ENCODE measurements around the gene TKFC. TPM values are rescaled to one million over a fixed set of nuclear protein-coding genes. Genes with fewer than 3 reads are reported as not detected.
A peak's percentile ranks its signal among the peaks of the same experiment; 100 is the strongest.

The TKFC gene
- total RNA-seq, 1 donor from 2014 or later: 72.6 TPM

DNA sequence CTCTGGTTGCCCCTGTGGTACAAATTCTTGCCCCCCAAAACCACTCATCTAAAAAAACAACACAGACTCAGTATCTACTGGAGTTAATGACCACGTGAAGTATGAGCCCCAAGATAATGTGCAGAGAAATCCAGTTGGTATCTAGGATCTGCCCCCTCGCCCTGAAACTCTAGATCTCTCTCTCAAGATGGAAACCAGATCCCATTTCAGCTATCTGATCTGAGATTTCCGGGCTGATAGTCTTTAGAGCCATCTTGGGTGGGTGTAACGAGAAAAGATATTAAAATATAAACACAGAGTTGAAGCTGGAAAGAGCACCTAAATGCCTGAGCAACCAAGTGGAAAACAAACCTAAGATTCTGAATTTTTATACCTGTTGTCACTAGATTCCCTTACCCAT, 23.9 kb upstream of the TKFC start:
- H3K9me3 Mint-ChIP-seq: no peaks in the 10 kb centered on the region
- no peak overlapping the region for H3K27ac Mint-ChIP-seq
- TF ChIP-seq, protein P1, sequence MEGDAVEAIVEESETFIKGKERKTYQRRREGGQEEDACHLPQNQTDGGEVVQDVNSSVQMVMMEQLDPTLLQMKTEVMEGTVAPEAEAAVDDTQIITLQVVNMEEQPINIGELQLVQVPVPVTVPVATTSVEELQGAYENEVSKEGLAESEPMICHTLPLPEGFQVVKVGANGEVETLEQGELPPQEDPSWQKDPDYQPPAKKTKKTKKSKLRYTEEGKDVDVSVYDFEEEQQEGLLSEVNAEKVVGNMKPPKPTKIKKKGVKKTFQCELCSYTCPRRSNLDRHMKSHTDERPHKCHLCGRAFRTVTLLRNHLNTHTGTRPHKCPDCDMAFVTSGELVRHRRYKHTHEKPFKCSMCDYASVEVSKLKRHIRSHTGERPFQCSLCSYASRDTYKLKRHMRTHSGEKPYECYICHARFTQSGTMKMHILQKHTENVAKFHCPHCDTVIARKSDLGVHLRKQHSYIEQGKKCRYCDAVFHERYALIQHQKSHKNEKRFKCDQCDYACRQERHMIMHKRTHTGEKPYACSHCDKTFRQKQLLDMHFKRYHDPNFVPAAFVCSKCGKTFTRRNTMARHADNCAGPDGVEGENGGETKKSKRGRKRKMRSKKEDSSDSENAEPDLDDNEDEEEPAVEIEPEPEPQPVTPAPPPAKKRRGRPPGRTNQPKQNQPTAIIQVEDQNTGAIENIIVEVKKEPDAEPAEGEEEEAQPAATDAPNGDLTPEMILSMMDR (conservative IDR thresholded peaks at IDR 0.05): no peak
- no peak for DNase-seq (ENCODE audit: extremely low spot score, unreplicated experiment)
- H3K27me3 Mint-ChIP-seq: no peaks in the 10 kb centered on the region
- no peaks in the 10 kb centered on the region for H3K4me1 Mint-ChIP-seq (ENCODE audit: unreplicated experiment)
- no peak overlapping the region for H3K4me3 Mint-ChIP-seq
- H3K36me3 Mint-ChIP-seq: peaks cover 8% of the 10 kb centered on the region

DNA sequence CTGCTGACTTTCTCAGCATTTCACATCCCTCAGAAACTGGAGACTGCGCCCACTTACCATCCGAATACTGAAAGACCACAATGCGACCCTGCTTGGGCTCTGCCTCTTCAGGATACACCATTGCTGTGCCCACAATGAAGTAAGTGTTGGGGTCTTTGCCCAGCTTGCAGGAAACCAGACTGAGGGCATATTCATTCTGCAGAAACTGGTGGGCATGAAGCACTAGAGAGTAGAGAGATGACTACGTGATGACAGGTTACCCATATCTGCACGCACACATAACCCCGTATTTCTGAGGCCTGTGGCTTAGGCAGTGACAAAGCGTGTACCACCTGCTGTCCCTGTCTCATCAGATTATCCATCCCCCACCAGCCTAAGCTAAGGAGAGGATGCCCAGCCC, 23.3 kb upstream of the TKFC start:
- DNase-seq (ENCODE audit: extremely low spot score, unreplicated experiment): no peak
- peaks cover 6% of the 10 kb centered on the region for H3K36me3 Mint-ChIP-seq
- no peaks in the 10 kb centered on the region for H3K27me3 Mint-ChIP-seq
- no peaks in the 10 kb centered on the region for H3K4me1 Mint-ChIP-seq (ENCODE audit: unreplicated experiment)
- H3K27ac Mint-ChIP-seq: no peak overlapping the region
- no peak overlapping the region for H3K4me3 Mint-ChIP-seq
- H3K9me3 Mint-ChIP-seq: no peaks in the 10 kb centered on the region
- TF ChIP-seq, protein P1 (conservative IDR thresholded peaks at IDR 0.05): no peak

DNA sequence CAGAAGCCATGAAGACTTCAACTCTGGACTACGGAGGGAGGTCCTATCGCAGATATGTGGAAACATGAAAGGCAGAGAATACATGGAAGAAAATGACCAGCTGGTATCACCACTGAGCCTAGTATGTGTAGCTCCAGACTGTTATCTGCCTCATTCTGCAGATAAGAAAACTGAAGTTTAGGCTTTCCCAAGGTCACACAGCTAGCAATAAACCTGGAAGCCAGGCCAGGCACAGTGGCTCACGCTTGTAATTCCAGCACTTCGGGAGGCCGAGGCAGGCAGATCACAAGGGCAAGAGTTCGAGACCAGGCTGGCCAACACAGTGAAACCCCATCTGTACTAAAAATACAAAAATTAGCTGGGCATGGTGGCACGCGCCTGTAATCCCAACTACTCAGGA, 22.3 kb upstream of the TKFC start:
- TF ChIP-seq, protein P1 (conservative IDR thresholded peaks at IDR 0.05): no peak
- no peak for DNase-seq (ENCODE audit: extremely low spot score, unreplicated experiment)
- H3K27ac Mint-ChIP-seq: no peak overlapping the region
- no peak overlapping the region for H3K4me3 Mint-ChIP-seq
- H3K27me3 Mint-ChIP-seq: no peaks in the 10 kb centered on the region
- peaks cover 9% of the 10 kb centered on the region for H3K36me3 Mint-ChIP-seq
- no peaks in the 10 kb centered on the region for H3K4me1 Mint-ChIP-seq (ENCODE audit: unreplicated experiment)
- H3K9me3 Mint-ChIP-seq: no peaks in the 10 kb centered on the region

DNA sequence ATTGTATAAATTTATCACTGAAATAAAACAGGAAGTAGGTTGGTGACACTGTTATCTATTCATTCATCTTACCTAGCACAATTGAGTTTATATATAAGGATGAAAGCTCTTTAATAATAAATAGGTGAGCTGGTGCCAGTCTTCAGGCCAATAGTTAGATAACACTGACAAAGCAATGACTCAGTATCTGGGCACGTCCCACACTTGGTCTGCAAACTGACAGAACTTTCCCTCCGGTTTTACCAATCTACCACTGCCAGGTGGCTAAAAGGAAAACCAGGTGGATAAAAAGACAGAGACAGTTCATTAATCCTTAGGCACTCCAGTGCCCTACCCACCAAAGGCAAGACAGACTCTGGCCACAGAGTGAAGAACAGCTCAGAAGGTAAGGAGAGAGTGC, 17.8 kb upstream of the TKFC start:
- TF ChIP-seq, protein P1 (conservative IDR thresholded peaks at IDR 0.05): no peak
- Mint-ChIP-seq H3K27me3 (no peaks in the 10 kb centered on the region), H3K36me3 (peaks cover 19% of the 10 kb centered on the region), H3K4me1 (ENCODE audit: unreplicated experiment) (no peaks in the 10 kb centered on the region), H3K9me3 (no peaks in the 10 kb centered on the region), H3K27ac (no peak overlapping the region), H3K4me3 (no peak overlapping the region)
- DNase-seq (ENCODE audit: extremely low spot score, unreplicated experiment): no peak

DNA sequence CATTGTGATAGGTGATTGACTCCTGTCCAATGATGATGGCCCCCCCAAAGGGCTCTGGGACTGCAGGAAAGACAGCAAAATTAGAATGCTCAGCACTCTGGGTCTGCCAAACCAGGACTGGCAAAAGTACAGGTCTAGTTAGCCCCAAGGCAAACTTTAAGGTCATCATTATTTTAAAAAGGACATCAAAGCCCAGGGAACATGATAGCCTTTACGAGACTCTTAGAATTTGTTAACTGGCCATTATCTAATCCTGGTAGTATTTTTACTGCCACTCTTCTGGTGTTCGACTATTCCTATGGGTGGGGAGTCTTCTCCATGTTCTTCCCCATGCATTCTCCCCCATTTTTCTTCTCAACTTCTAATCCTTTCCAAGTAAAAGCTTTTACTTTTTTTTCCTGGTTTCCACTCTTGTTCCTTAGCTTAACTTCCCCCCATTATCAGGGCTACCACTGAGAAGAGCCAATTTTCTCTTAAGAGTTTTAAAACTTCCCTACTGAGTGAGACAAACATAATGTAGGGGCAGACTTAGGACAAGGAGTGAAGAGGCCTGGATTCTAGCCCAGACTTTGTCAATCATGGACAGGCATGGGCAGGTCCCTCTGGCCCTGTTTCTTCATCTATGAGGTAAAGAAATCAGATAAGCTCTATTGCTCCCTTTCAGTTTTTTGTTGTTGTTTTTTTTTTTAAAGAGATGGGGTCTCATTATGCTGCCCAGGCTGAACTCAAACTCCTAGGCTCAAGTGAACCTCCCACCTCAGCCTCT, 7.2 kb upstream of the TKFC start:
- TF ChIP-seq, protein P1 (conservative IDR thresholded peaks at IDR 0.05): no peak
- no peaks in the 10 kb centered on the region for H3K27me3 Mint-ChIP-seq
- no peaks in the 10 kb centered on the region for H3K9me3 Mint-ChIP-seq
- H3K4me3 Mint-ChIP-seq: peak overlapping the region; percentile 21
- H3K4me1 Mint-ChIP-seq (ENCODE audit: unreplicated experiment): peaks cover 9% of the 10 kb centered on the region
- no peak for DNase-seq (ENCODE audit: extremely low spot score, unreplicated experiment)
- H3K36me3 Mint-ChIP-seq: peaks cover 41% of the 10 kb centered on the region
- peak overlapping the region; percentile 72 for H3K27ac Mint-ChIP-seq

All from type B pancreatic cell (in vitro differentiated cells).